HepG2 (cell line): ENCODE results near the gene HTRA2. TPM values are rescaled to one million over a fixed set of nuclear protein-coding genes. Genes with fewer than 3 reads are reported as not detected.

Experiments
- ATRX ChIP-seq: sonication (generic); formaldehyde crosslinking; IDR thresholded peaks from 2 replicates; pipeline ENCODE4 v1.4.0; 2020; ENCODE audit warnings: missing genetic modification reagents, borderline replicate concordance
- CBX2 ChIP-seq, 2 experiments: fragments of 200-600 bp in 1 of 2; sonication (generic); formaldehyde crosslinking in 1 of 2; IDR thresholded peaks; 2 replicates each; pipeline versions ENCODE4 v1.7.0 to v1.8.1; 2018 to 2022; ENCODE audit warnings: low read depth in 2 of 2, low read length in 1 of 2, mild to moderate bottlenecking in 1 of 2, missing genetic modification reagents in 1 of 2
- KAT2B ChIP-seq: fragments of 150-350 bp; IDR thresholded peaks from 2 replicates; pipeline ENCODE4 v1.6.1; 2014; ENCODE audit warnings: low read depth, low read length, borderline replicate concordance
- MEF2D ChIP-seq: sonication (generic); formaldehyde crosslinking; IDR thresholded peaks from 2 replicates; pipeline ENCODE4 v1.5.1; 2020; ENCODE audit warnings: mild to moderate bottlenecking, missing genetic modification reagents
- PCBP1 ChIP-seq: fragments of 200-400 bp; formaldehyde crosslinking; IDR thresholded peaks from 2 replicates; pipeline ENCODE4 v1.6.1; 2017; ENCODE audit warnings: mild to moderate bottlenecking, low read depth, low read length, borderline replicate concordance
- PRMT3 ChIP-seq: sonication (generic); formaldehyde crosslinking; IDR thresholded peaks from 2 replicates; pipeline ENCODE4 v1.8.1; 2022; ENCODE audit warnings: low read depth, mild to moderate bottlenecking, moderate library complexity, missing genetic modification reagents, borderline replicate concordance
- SMC3 ChIP-seq: IDR thresholded peaks from 2 replicates; pipeline ENCODE4 v1.6.1; 2011; ENCODE audit warnings: low read length, improper control_type of control experiment
- SOX13 ChIP-seq, 3 experiments: fragments of 450-650 bp in 1 of 3; sonication (generic) in 1 of 3; formaldehyde crosslinking in 1 of 3; IDR thresholded peaks in 2 of 3; conservative IDR thresholded peaks in 1 of 3; 2 replicates each; pipeline versions ENCODE4 v1.5.0 to v1.6.1; 2016 to 2020; ENCODE audit warnings: antibody characterized with exemption in 1 of 3, mild to moderate bottlenecking in 1 of 3, missing compliant biosample characterization in 1 of 3, missing genetic modification reagents in 1 of 3, moderate library complexity in 1 of 3
- WIZ ChIP-seq: sonication (generic); formaldehyde crosslinking; IDR thresholded peaks from 2 replicates; pipeline ENCODE4 v1.5.1; 2020; ENCODE audit warnings: mild to moderate bottlenecking, missing genetic modification reagents
- XRCC5 ChIP-seq: fragments of 200-400 bp; formaldehyde crosslinking; optimal IDR thresholded peaks from 2 replicates; pipeline ENCODE3; 2017; ENCODE audit warnings: mild to moderate bottlenecking, low read length
- ZMYM4 ChIP-seq: sonication (generic); formaldehyde crosslinking; IDR thresholded peaks from 2 replicates; pipeline ENCODE4 v1.8.1; 2023; ENCODE audit warnings: mild to moderate bottlenecking, missing genetic modification reagents
- ZNF572 ChIP-seq: sonication (generic); formaldehyde crosslinking; IDR thresholded peaks from 2 replicates; pipeline ENCODE4 v1.5.1; 2020; ENCODE audit warnings: mild to moderate bottlenecking, missing genetic modification reagents
- ZSCAN9 ChIP-seq: IDR thresholded peaks from 2 replicates; pipeline ENCODE4 v1.6.1; 2016; ENCODE audit warnings: borderline replicate concordance
- polyA plus RNA-seq, 8 experiments: library from polyadenylated mRNA; depleted of rRNA in 3 of 8; stranded (reverse) in 7 of 8; unstranded in 1 of 8; fragments of >200 nt; fragmentation: Illumina TruSeq in 4 of 8; extraction: Trizol in 4 of 8; gene quantifications; 2 replicates each; pipeline versions ENCODE4 v1.2.1 to v1.2.3, GENCODE V29; 2011 to 2016; ENCODE audit warnings: low read depth in 4 of 8, missing spikeins in 1 of 8, mixed read lengths in 1 of 8; ENCODE audit not compliant: insufficient read depth in 1 of 8
- total RNA-seq, 5 experiments: library from RNA; depleted of rRNA; stranded (reverse); fragments of >200 nt; fragmentation: Illumina TruSeq; extraction: Trizol; gene quantifications; 2 replicates each; pipeline ENCODE4 v1.2.3, GENCODE V29; 2016; ENCODE audit warnings: low read depth in 1 of 5
- TF ChIP-seq, protein P1 (sequence below): sonication (generic); formaldehyde crosslinking; IDR thresholded peaks from 2 replicates; pipeline ENCODE4 v1.4.0; 2020; ENCODE audit warnings: missing genetic modification reagents, mild to moderate bottlenecking, borderline replicate concordance
- TF ChIP-seq, protein P2 (sequence below): sonication (generic); formaldehyde crosslinking; IDR thresholded peaks from 2 replicates; pipeline ENCODE4 v1.9.0; 2021; ENCODE audit warnings: missing genetic modification reagents, mild to moderate bottlenecking, borderline replicate concordance
- TF ChIP-seq, protein P3 (sequence below): sonication (generic); formaldehyde crosslinking; IDR thresholded peaks from 2 replicates; pipeline ENCODE4 v1.8.1; 2023; ENCODE audit warnings: mild to moderate bottlenecking, inconsistent platforms, moderate library complexity, missing genetic modification reagents, borderline replicate concordance
- TF ChIP-seq, protein P4 (sequence below): sonication (generic); formaldehyde crosslinking; IDR thresholded peaks from 2 replicates; pipeline ENCODE4 v1.9.0; 2021; ENCODE audit warnings: missing genetic modification reagents, borderline replicate concordance

The HTRA2 gene
- total and polyA plus RNA-seq, 2 of the 13 experiments (the other 11 are each of a cell fraction or from before 2014, with no cell fraction given) = 47.7 to 50.3 TPM

DNA sequence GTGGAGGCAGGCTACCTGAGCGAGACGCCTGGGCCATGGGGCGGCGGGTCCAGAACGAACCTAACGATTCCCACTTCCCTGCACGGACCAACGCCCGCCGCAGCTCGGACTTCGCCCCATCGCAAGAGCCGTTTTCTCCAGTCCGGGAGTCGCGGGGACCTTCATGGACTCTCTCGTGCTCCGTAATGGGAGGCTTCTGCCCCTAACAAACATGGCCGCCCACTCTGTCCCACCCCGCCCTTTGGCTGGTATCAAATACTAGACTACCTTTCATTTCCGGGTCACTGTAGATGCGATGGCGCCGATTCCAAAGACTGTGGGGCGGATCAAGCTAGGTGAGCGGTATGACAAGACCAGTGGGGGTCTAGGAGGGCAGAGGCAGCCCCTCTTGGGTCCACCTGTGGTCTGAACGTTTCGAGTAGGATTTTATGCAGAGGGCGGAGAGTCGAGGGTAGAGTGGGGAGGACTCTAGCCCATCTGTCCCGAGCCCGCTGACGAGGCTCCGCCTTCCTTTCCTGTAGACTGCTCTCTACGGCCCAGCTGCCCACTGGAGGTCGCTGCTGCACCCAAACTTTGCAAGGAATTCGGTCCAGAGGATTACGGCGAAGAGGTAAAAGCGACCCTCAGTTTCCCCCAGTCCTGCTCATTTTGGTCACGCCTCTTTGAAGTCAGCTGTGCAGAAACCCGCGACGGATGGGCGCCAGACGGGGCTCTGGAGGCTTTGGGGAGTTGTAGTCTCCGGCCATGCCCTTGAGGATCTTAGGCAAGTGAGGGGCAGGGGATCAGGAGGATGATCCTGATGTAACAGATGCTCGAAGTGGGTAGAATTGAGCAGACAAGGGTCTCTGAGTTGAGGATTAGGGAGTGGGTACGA lies 46.7 kb upstream of the HTRA2 start, which contains the start of the genes CCDC142 and TTC31 (continued):
- TF ChIP-seq, protein P1, sequence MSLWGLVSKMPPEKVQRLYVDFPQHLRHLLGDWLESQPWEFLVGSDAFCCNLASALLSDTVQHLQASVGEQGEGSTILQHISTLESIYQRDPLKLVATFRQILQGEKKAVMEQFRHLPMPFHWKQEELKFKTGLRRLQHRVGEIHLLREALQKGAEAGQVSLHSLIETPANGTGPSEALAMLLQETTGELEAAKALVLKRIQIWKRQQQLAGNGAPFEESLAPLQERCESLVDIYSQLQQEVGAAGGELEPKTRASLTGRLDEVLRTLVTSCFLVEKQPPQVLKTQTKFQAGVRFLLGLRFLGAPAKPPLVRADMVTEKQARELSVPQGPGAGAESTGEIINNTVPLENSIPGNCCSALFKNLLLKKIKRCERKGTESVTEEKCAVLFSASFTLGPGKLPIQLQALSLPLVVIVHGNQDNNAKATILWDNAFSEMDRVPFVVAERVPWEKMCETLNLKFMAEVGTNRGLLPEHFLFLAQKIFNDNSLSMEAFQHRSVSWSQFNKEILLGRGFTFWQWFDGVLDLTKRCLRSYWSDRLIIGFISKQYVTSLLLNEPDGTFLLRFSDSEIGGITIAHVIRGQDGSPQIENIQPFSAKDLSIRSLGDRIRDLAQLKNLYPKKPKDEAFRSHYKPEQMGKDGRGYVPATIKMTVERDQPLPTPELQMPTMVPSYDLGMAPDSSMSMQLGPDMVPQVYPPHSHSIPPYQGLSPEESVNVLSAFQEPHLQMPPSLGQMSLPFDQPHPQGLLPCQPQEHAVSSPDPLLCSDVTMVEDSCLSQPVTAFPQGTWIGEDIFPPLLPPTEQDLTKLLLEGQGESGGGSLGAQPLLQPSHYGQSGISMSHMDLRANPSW (CRISPR knock-in tag) = peak; percentile 97
- TF ChIP-seq MEF2D (CRISPR knock-in tag) (peak; percentile 93), PRMT3 (CRISPR knock-in tag) (peak; percentile 79; the same call in 1 of the 2 replicates), WIZ (CRISPR knock-in tag) (no peak; the same call in 1 of the 2 replicates), CBX2 (IDR thresholded peaks at IDR 0.05; ENCODE audit: low read depth, low read length) (no peak), CBX2 (CRISPR knock-in tag; IDR thresholded peaks at IDR 0.05; ENCODE audit: low read depth) (no peak), ZSCAN9 (CRISPR knock-in tag) (no peak; the same call in 1 of the 2 replicates), ZMYM4 (CRISPR knock-in tag) (peak; percentile 84), PCBP1 (0 out of 2 replicates have a peak, but pooled peaks have one; percentile 88), SOX13 (IDR thresholded peaks at IDR 0.05) (peak; percentile 51; the same call in 1 of the 2 replicates), SOX13 (CRISPR knock-in tag; conservative IDR thresholded peaks at IDR 0.05 in 1 of 2, IDR thresholded peaks at IDR 0.05 in 1 of 2) (peak in 1 of 2 experiments; percentile 48; a peak in 1 of 4 replicates), ZNF572 (CRISPR knock-in tag) (peak; percentile 83; the same call in 1 of the 2 replicates), SMC3 (peak; percentile 89), KAT2B (no peak), ATRX (CRISPR knock-in tag) (0 out of 2 replicates have a peak, but pooled peaks have one; percentile 31), XRCC5 (peak; percentile 91)
- TF ChIP-seq, protein P2, sequence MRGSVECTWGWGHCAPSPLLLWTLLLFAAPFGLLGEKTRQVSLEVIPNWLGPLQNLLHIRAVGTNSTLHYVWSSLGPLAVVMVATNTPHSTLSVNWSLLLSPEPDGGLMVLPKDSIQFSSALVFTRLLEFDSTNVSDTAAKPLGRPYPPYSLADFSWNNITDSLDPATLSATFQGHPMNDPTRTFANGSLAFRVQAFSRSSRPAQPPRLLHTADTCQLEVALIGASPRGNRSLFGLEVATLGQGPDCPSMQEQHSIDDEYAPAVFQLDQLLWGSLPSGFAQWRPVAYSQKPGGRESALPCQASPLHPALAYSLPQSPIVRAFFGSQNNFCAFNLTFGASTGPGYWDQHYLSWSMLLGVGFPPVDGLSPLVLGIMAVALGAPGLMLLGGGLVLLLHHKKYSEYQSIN (CRISPR knock-in tag) = no peak
- TF ChIP-seq, protein P3, sequence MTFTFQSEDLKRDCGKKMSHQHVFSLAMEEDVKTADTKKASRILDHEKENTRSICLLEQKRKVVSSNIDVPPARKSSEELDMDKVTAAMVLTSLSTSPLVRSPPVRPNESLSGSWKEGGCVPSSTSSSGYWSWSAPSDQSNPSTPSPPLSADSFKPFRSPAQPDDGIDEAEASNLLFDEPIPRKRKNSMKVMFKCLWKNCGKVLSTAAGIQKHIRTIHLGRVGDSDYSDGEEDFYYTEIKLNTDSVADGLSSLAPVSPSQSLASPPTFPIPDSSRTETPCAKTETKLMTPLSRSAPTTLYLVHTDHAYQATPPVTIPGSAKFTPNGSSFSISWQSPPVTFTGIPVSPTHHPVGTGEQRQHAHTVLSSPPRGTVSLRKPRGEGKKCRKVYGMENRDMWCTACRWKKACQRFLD (CRISPR knock-in tag) = no peak
- TF ChIP-seq, protein P4, sequence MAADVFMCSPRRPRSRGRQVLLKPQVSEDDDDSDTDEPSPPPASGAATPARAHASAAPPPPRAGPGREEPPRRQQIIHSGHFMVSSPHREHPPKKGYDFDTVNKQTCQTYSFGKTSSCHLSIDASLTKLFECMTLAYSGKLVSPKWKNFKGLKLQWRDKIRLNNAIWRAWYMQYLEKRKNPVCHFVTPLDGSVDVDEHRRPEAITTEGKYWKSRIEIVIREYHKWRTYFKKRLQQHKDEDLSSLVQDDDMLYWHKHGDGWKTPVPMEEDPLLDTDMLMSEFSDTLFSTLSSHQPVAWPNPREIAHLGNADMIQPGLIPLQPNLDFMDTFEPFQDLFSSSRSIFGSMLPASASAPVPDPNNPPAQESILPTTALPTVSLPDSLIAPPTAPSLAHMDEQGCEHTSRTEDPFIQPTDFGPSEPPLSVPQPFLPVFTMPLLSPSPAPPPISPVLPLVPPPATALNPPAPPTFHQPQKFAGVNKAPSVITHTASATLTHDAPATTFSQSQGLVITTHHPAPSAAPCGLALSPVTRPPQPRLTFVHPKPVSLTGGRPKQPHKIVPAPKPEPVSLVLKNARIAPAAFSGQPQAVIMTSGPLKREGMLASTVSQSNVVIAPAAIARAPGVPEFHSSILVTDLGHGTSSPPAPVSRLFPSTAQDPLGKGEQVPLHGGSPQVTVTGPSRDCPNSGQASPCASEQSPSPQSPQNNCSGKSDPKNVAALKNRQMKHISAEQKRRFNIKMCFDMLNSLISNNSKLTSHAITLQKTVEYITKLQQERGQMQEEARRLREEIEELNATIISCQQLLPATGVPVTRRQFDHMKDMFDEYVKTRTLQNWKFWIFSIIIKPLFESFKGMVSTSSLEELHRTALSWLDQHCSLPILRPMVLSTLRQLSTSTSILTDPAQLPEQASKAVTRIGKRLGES (CRISPR knock-in tag) = no peak
